Measurements from ENCODE around the gene TAS2R31. TPM values are rescaled to one million over a fixed set of nuclear protein-coding genes. Genes with fewer than 3 reads are reported as not detected.

Gene TAS2R31
- total and polyA plus RNA-seq, 10 of the 15 experiments (the other 5 are each of a cell fraction or from before 2014, with no cell fraction given) = 0.09 to 4.9 (median 0.77) TPM

DNA sequence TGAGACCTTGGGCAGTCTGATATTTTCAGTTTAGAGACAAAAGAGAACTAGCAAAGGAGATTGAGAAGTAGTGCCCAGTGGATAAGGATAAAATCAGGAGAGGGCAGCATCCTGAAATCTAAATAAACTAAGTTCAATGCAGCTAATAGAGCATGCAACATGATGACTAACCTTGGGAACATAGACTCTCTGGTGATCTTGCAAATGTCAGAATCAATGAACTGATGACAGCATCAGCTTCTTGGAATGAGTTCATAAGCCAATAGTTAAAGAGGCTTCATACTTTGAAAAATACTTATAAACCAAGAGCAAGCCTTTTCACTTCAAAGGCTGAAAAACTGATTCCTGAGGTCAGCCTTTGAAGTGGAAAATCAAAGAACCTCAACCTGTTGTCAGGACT lies 17.0 kb downstream of the TAS2R31 start (continued):
- TF ChIP-seq, protein P1, sequence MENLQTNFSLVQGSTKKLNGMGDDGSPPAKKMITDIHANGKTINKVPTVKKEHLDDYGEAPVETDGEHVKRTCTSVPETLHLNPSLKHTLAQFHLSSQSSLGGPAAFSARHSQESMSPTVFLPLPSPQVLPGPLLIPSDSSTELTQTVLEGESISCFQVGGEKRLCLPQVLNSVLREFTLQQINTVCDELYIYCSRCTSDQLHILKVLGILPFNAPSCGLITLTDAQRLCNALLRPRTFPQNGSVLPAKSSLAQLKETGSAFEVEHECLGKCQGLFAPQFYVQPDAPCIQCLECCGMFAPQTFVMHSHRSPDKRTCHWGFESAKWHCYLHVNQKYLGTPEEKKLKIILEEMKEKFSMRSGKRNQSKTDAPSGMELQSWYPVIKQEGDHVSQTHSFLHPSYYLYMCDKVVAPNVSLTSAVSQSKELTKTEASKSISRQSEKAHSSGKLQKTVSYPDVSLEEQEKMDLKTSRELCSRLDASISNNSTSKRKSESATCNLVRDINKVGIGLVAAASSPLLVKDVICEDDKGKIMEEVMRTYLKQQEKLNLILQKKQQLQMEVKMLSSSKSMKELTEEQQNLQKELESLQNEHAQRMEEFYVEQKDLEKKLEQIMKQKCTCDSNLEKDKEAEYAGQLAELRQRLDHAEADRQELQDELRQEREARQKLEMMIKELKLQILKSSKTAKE (IDR thresholded peaks at IDR 0.05; ENCODE audit: low read depth, poor library complexity, severe bottlenecking) = no peak
- no peak for TF ChIP-seq YBX1 (IDR thresholded peaks at IDR 0.05)
- TF ChIP-seq CBX3 (IDR thresholded peaks at IDR 0.05; ENCODE audit: borderline replicate concordance, low read depth) = no peak
- TF ChIP-seq LARP7 (IDR thresholded peaks at IDR 0.05) = no peak
- TF ChIP-seq POLR2AphosphoS2 (IDR thresholded peaks at IDR 0.05; ENCODE audit: low read depth, low read length) = no peak
- no peak for TF ChIP-seq ZNF207 (IDR thresholded peaks at IDR 0.05; ENCODE audit: borderline replicate concordance)
- TF ChIP-seq TCF3 (IDR thresholded peaks at IDR 0.05; ENCODE audit: borderline replicate concordance, insufficient read depth, low read depth, low read length) = no peak
- TF ChIP-seq, protein P2, sequence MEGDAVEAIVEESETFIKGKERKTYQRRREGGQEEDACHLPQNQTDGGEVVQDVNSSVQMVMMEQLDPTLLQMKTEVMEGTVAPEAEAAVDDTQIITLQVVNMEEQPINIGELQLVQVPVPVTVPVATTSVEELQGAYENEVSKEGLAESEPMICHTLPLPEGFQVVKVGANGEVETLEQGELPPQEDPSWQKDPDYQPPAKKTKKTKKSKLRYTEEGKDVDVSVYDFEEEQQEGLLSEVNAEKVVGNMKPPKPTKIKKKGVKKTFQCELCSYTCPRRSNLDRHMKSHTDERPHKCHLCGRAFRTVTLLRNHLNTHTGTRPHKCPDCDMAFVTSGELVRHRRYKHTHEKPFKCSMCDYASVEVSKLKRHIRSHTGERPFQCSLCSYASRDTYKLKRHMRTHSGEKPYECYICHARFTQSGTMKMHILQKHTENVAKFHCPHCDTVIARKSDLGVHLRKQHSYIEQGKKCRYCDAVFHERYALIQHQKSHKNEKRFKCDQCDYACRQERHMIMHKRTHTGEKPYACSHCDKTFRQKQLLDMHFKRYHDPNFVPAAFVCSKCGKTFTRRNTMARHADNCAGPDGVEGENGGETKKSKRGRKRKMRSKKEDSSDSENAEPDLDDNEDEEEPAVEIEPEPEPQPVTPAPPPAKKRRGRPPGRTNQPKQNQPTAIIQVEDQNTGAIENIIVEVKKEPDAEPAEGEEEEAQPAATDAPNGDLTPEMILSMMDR (IDR thresholded peaks at IDR 0.05 in 2 of 3, conservative IDR thresholded peaks at IDR 0.05 in 1 of 3; ENCODE audit: control insufficient read depth in 2 of 3, extremely low read depth in 1 of 3, insufficient read depth in 1 of 3, low read depth in 3 of 3, low read length in 3 of 3) = no peak
- no peak for TF ChIP-seq POLR2AphosphoS5 (IDR thresholded peaks at IDR 0.05; ENCODE audit: low read length)
- TF ChIP-seq, protein P3, sequence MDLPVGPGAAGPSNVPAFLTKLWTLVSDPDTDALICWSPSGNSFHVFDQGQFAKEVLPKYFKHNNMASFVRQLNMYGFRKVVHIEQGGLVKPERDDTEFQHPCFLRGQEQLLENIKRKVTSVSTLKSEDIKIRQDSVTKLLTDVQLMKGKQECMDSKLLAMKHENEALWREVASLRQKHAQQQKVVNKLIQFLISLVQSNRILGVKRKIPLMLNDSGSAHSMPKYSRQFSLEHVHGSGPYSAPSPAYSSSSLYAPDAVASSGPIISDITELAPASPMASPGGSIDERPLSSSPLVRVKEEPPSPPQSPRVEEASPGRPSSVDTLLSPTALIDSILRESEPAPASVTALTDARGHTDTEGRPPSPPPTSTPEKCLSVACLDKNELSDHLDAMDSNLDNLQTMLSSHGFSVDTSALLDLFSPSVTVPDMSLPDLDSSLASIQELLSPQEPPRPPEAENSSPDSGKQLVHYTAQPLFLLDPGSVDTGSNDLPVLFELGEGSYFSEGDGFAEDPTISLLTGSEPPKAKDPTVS (IDR thresholded peaks at IDR 0.05; ENCODE audit: low read depth, low read length) = no peak
